Umbilical cord (tissue), 2 donors: Measurements from ENCODE around the gene AHNAK. TPM values are rescaled to one million over a fixed set of nuclear protein-coding genes. Genes with fewer than 3 reads are reported as not detected.

ENCODE experiments used
- DNase-seq: peaks from one replicate; pipeline ENCODE4 v3.0.0-alpha.2; 2015; ENCODE audit warnings: low spot score
- total RNA-seq: library from RNA; depleted of rRNA; stranded (reverse); fragments of >200 nt; gene quantifications from one replicate; pipeline ENCODE4 v1.2.3, GENCODE V29; 2014; ENCODE audit warnings: low replicate concordance; ENCODE audit not compliant: insufficient read depth

The AHNAK gene
- total RNA-seq, 1 donor from 2014 or later = 550 TPM

DNA sequence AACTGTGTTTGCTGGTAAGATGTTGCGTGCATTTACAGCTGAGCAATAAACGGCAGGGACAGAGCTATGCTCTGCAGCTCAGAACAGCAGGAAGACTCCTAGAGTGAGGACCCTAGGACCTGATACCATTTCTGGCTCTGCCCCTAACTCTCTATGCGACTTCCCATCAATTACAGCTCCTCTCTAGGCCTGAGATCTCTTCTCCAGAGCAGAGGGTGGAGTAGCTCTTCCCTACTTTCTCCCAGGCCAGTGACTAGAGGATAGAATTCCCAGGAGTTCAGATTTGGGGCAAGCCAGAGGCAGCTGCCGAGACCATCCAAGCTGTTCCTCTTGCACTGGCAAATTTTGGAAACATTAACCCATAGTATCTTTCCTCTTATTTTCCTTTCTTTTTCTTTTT is 140.6 kb downstream of the AHNAK start:
- DNase-seq = peak; percentile 58

DNA sequence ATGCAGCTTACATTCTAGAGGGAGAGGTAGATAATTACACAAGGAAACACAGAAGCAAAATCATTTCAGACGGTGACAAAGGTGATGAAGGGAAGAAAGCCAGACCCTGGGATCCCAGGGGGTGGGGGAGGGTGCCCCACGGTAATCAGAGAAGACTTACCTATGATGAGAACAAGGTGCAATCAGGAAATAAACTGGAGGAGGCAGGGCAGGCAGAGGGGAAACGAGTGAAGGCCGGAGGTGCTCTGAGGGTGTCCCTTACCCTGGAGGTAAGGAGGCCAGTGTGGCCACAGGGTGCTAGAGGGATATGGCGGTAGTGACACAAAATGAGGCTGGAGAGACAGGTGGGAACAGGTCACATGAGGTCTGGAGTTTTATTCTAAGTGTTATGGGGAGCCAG is 141.7 kb downstream of the AHNAK start:
- no peak for DNase-seq

DNA sequence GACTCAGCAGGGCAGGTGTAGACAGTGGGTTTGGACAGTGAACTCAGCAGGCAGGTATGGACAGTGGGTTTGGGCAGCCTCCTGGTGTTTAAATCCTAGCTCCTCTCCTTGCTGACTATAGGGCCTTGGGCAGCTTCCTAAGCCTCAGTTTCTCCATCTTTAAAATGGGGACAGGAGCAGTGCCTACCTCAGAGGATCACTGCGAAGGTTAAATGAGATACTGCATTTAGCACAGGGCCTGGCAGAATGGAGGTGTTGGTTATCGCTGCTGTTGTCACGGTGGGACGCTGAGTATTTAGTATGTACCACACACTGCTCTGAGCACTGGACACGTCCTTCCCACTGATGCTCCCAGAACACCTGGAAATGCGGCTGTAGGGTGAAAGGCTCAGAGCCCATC is 142.2 kb downstream of the AHNAK start:
- no peak for DNase-seq

GRCh38 chr11:62402960-62403730 is 143.5 kb downstream of the AHNAK start:
- DNase-seq = peak; percentile 65

- DNase-seq = peak; percentile 61
Measured at GRCh38 chr11:62402226-62402959, 144.2 kb downstream of the AHNAK start.

- no peak for DNase-seq
Measured at GRCh38 chr11:62401811-62402210, 144.8 kb downstream of the AHNAK start.

GRCh38 chr11:62401356-62401755 is 145.2 kb downstream of the AHNAK start:
- no peak for DNase-seq

DNA sequence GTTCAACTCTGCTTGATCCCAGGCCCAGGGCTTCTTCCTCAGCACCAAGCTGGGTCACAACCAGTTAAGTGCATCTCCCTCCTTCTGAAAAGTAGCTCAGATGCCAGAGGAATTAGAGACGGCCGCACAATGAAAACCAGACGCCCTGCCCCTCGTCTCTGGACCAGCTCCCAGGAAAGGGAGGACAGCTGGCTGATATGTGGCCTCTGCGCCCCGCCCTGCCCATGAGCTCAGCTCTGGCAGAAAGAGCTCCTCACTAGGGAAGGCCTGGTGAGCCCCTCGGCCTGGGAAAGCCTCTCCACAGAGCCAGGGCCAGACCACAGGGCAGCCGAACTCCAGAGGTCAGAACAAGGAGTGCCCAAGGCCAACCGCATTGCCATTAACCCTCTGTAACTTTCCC is 145.8 kb downstream of the AHNAK start:
- DNase-seq = peak; percentile 99

DNA sequence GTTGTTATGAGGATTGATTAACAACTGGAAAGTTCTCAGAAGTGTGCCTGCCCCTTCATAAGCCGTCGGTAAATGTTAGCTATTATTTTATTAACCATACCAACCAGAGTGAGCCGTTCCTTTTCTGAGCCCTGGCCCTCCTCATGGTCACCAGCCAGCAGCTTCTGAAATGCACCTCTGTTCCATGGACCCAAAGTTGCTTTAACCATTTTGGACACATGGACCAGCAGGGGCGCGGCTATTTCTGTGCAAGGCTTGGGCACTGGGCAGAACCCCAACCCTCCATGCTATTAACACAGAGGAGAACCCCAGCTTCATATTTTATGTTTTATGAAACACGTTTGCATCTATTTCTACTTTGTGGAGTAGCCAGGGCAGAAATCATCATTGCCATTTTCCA is 146.3 kb downstream of the AHNAK start:
- DNase-seq = no peak

DNA sequence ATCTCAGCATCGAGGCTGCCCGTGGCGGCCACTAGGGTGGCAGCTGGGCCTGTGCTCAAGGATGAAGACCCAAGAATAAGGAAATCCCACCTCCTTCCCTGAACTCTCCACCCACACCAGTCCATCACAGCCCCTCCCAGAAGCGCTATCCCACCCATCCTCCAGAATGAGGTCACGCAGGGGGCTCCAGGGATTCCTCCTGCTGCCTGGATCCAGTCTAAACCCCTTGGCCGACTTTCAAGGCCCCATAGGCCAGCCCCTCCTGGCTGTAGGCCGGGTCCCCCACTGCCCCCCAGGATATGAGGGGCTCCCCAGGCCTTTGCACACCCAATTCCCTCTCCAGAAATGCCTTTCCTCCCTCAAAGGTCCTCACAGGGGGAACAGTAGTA is 146.7 kb downstream of the AHNAK start:
- peak; percentile 95 for DNase-seq

DNA sequence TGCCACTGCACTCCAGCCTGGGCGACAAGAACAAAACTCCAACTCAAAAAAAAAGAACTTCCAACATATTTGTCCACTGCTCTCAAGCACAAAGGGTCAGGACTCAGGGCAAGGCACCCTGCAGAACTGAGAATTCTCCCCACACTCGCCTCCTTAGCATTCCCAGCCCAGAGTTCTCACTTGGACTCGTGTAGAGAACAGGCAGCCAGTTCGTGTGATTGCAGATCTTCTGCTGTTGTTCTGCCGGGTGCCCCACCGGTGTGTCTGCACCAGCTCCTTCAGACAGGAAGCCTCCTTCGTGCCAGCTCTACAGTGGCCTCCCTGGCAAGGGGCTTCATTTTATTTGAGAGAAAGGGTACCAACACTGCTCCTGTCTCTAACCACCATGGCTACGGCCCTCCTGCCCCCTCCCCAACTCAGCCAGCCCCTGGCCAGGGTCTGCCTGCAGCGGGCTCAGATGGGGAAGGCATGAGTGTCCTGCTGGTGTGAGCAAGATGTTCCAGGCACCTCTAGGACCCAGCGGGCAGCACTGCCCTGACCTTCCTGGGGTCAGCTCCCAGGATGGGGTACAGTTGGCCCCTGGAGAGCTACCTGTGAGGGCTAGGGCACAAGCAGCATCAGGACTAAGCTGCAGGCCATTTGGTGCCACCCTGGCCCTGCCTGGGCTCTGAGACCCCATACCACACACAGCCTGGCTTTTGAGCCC is 147.3 kb downstream of the AHNAK start:
- DNase-seq = peak; percentile 51

DNA sequence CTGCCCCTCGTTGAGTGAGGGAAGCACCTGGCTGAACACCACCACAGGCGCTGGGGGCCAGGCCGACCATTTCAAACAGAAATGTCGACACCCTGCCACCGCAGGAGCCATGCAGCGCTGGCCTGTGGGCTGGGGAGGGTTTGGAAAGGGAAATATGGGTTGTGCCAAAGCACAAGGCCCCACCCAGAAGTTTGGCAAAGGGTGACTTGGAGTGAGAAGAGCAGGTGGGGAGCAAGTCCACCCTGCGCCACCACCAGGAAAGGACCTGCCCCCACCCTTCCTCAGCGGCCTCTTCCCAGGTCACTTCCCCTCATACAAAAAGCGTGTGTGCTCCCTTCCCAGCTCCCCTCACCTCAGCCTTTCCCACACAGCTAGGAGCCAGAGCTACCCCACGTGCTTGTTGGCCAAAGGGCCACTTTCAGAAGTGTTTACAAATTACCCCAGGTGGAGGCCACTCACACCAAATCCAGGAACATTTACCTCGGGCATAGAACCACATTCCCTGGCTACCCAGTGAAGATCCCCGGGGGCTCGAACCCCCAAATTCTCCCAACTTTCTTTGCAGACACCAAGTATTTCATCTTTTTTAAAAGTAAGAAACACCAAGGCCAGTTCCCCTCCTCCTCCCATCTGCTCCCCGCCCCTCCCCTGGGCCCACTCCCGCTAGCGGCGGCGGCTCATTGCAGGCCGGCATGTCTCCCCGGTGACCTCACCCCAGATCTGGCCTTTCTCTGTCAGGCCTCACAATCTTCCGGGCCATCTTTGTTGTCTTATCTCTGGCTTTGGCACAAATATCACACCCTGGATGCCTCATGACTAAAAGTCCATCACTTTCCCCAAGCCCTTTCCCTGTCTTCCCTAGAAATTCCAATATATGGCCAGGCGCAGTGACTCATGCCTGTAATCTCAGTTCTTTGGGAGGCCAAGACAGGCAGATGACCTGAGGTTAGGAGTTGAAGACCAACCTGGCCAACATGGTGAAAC is 148.3 kb downstream of the AHNAK start:
- DNase-seq = peak; percentile 95

GRCh38 chr11:62395885-62396551 is 150.6 kb downstream of the AHNAK start:
- no peak for DNase-seq

DNA sequence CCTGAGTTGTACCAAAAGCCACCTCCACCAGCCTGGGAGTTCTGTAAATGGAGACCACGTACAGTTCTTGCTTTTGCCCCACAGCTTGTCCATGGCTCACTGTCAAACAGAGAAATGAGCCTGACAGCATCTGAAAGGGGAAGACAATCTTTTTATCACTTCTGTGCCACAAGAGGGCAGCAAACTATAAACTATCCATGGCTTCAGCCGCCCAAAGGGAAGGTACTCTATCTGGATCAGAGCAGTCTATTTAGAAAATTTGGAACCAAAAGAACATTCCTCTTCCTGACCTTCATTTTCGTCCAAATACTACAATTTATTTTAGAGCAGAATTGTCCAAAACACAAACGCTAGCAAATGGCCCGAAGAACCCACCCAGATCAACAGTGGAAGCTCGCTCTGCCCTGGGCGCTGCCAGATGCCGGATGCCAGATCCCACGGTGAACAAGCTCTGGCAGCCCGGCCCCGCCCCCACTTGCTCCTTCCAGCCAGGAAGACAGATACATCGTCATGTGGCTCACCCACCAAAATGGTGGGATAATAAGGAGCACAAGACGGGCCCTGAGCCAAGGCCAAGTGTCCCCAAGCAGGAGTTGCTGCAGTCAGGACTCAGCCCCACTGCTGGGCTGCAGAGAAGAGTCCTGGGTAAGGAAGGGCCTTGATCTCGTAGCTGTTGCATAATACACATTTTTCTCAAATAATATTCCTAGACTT is 151.6 kb downstream of the AHNAK start:
- peak; percentile 95 for DNase-seq

- no peak for DNase-seq
Measured at GRCh38 chr11:62393735-62394134, 152.9 kb downstream of the AHNAK start.

DNA sequence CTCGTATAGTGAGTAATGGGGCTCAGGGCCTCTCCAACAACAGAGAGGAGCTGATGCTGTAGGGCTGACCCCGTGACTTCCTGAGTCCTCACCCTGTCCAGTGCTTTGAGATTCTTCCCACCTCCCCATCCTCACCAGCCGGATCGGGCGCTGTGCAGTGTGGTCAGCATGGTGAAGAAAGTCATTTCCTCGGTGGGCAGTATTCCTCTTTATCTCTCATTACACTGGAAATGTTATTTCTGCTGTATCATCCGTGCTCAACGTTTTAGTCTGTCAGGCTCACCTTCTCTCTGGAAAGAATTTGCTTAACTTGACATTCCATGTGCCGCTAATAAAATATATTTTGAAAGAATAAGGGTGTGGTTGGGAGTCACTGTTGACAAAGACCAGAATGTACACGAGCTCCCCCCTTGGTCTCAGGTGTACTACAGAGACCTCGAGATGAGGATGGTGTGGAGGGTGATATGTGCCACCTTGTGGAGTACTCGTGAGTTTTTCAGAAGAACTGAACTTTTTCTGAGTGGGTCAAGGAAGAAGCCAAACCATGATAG is 153.5 kb downstream of the AHNAK start:
- DNase-seq = no peak

- DNase-seq = no peak
Measured at GRCh38 chr11:62392506-62392905, 154.1 kb downstream of the AHNAK start.

DNA sequence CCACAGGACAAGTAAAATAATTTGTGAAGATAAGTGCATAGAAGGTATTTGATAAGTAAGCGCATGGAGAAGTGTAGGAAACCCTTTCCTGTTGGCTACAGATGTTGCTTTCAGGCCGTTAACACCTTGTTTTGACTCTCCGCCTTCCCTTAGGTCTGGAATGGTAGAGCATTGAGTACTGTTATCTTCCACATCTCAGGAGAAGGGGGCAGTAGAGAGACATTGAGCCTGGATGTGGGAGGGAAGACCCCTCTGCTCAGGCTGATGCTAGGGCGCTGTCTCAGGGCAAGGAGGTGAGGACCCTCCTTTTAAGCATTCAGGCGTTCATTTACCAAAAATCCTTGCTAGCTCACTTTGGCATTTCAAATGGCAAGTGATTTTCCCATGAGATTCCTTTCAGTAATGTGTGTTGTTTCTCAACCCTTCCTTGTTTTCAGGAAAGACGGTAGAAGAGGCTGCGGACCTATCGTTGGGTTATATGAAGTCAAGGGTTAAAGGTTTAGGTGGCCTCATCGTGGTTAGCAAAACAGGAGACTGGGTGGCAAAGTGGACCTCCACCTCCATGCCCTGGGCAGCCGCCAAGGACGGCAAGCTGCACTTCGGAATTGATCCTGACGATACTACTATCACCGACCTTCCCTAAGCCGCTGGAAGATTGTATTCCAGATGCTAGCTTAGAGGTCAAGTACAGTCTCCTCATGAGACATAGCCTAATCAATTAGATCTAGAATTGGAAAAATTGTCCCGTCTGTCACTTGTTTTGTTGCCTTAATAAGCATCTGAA is 154.8 kb downstream of the AHNAK start:
- no peak for DNase-seq

DNA sequence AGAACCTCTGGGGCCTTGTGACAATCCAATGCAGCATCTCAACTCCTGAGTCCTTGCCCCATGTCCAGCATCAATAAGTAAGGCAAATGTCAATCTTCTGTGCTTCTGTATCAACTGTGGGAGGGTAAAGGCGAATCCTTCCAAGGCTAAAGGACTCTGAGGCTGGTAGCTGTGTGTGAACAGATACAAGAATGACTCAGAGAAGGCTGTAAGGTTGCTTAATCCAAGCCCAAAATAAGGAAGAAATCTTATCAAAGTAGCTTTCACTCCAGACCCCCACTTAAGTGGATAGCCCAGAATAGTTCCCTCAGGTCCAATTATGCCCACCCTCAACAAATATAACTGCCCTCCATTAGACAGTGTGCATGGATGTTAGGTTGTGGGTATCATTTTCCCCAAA is 155.9 kb downstream of the AHNAK start:
- no peak for DNase-seq
